ENCODE data around the gene BSCL2. TPM values are rescaled to one million over a fixed set of nuclear protein-coding genes. Genes with fewer than 3 reads are reported as not detected.

BSCL2 gene
- total and polyA plus RNA-seq, 2 of the 13 experiments (the other 11 are each of a cell fraction or from before 2014, with no cell fraction given), result 19.5 to 21.1 TPM

- peak; percentile 93 for TF ChIP-seq TEAD3 (CRISPR knock-in tag; optimal IDR thresholded peaks at IDR 0.05; ENCODE audit: borderline replicate concordance)
- no peak for TF ChIP-seq YEATS4 (CRISPR knock-in tag; IDR thresholded peaks at IDR 0.05; ENCODE audit: borderline replicate concordance)
- no peak for TF ChIP-seq PATZ1 (CRISPR knock-in tag; IDR thresholded peaks at IDR 0.05)
- TF ChIP-seq ETS1 (CRISPR knock-in tag; IDR thresholded peaks at IDR 0.05), result no peak
- no peak for TF ChIP-seq AGO1 (IDR thresholded peaks at IDR 0.05; ENCODE audit: low read depth, low read length, poor library complexity, severe bottlenecking)
- TF ChIP-seq NFIB (CRISPR knock-in tag; IDR thresholded peaks at IDR 0.05; ENCODE audit: borderline replicate concordance), result no peak
- no peak for TF ChIP-seq BHLHE40 (IDR thresholded peaks at IDR 0.05; ENCODE audit: low read length)
- TF ChIP-seq MAFG (CRISPR knock-in tag; IDR thresholded peaks at IDR 0.05), result no peak
- no peak for TF ChIP-seq ZNF615 (CRISPR knock-in tag; IDR thresholded peaks at IDR 0.05; ENCODE audit: borderline replicate concordance)
- TF ChIP-seq ZC3H4 (CRISPR knock-in tag; IDR thresholded peaks at IDR 0.05; ENCODE audit: borderline replicate concordance), result no peak
- TF ChIP-seq SIX4 (CRISPR knock-in tag; IDR thresholded peaks at IDR 0.05), result no peak
- TF ChIP-seq ZNF512 (CRISPR knock-in tag; IDR thresholded peaks at IDR 0.05), result no peak
- no peak for TF ChIP-seq PTBP1 (IDR thresholded peaks at IDR 0.05; ENCODE audit: low read depth, low read length, poor library complexity, severe bottlenecking)
- TF ChIP-seq FOXK1 (CRISPR knock-in tag; IDR thresholded peaks at IDR 0.05; ENCODE audit: borderline replicate concordance, low read depth), result no peak
- peak; percentile 74 for TF ChIP-seq ZBTB38 (CRISPR knock-in tag; IDR thresholded peaks at IDR 0.05)
- TF ChIP-seq ZNF12 (CRISPR knock-in tag; IDR thresholded peaks at IDR 0.05), result no peak
- no peak for TF ChIP-seq FOXA1 (IDR thresholded peaks at IDR 0.05)
- peak; percentile 45; the same call in 1 of the 2 replicates for TF ChIP-seq FOXA1 (CRISPR knock-in tag; IDR thresholded peaks at IDR 0.05)
- 0 out of 2 replicates have a peak, but pooled peaks have one; percentile 39 for TF ChIP-seq ZNF331 (CRISPR knock-in tag; IDR thresholded peaks at IDR 0.05)
- TF ChIP-seq CREBL2 (CRISPR knock-in tag; IDR thresholded peaks at IDR 0.05; ENCODE audit: borderline replicate concordance), result no peak
- TF ChIP-seq FOXO1 (CRISPR knock-in tag; IDR thresholded peaks at IDR 0.05), result 0 out of 2 replicates have a peak, but pooled peaks have one; percentile 18
- peak; percentile 53 for TF ChIP-seq HDAC2 (CRISPR knock-in tag; IDR thresholded peaks at IDR 0.05)
- TF ChIP-seq ZNF20 (CRISPR knock-in tag; IDR thresholded peaks at IDR 0.05), result no peak
- TF ChIP-seq MED8 (CRISPR knock-in tag; IDR thresholded peaks at IDR 0.05; ENCODE audit: insufficient replicate concordance), result no peak
- no peak for TF ChIP-seq ZFP82 (CRISPR knock-in tag; IDR thresholded peaks at IDR 0.05; ENCODE audit: borderline replicate concordance)
- TF ChIP-seq KDM2A (CRISPR knock-in tag; IDR thresholded peaks at IDR 0.05; ENCODE audit: borderline replicate concordance, low read depth), result no peak
- TF ChIP-seq SMC3 (IDR thresholded peaks at IDR 0.05; ENCODE audit: low read length), result peak; percentile 9; the same call in 1 of the 2 replicates
Observed at GRCh38 chr11:62721994-62722393, 14.8 kb upstream of the BSCL2 start (continued).

All from HepG2 (cell line).